Ovary (tissue), 3 donors: ENCODE measurements around the gene MXD3.

ENCODE experiments used
- CTCF ChIP-seq, 3 donors: fragments of 450-650 bp in 2 of 3; fragments of 200-600 bp in 1 of 3; IDR thresholded peaks; one replicate each; pipeline versions ENCODE4 v1.5.1 to v1.8.0; 2016 to 2022; ENCODE audit warnings: antibody characterized with exemption in 3 of 3, mild to moderate bottlenecking in 1 of 3
- EP300 ChIP-seq: sonication (generic); formaldehyde crosslinking; IDR thresholded peaks from one replicate; pipeline ENCODE4 v1.6.1; 2017; ENCODE audit warnings: antibody characterized with exemption
- POLR2A ChIP-seq: fragments of 450-650 bp; IDR thresholded peaks from one replicate; pipeline ENCODE4 v1.6.1; 2017; ENCODE audit warnings: antibody characterized with exemption, mild to moderate bottlenecking, moderate library complexity
- donor health status: DM: no; HTN: no; CAD: no.

DNA sequence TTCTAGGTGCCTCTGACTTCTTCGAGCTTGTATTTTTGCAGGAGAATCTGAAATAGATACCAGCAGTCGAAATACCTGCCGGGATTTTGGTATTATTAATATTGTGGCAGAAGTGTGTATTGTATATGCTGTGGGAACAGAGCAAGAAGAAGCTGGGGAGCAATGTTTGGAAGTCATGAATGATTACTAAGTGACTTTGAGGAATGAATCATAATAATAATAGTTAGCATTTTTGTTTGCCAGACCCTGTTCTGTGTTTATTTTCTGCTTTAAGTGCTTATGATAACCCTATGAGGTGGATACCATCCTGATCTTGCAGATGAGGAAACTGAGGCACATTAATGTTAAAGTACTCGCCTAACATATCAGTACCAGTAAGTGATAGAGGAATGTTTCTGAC lies 40.6 kb downstream of the MXD3 start:
- TF ChIP-seq CTCF (IDR thresholded peaks at IDR 0.05) (no peak), POLR2A (no peak), EP300 (no peak)
